Measurements from ENCODE around the gene SRRM1. TPM values are rescaled to one million over a fixed set of nuclear protein-coding genes. Genes with fewer than 3 reads are reported as not detected.
"Not testable (repeated sequence)": the region's sequence is repeated elsewhere in the genome, so short reads cannot be mapped to it uniquely, and the experiment has no call there.

Gene SRRM1
- total RNA-seq, 4 donors from 2014 or later = 61.6 to 101 (median 89.0) TPM

DNA sequence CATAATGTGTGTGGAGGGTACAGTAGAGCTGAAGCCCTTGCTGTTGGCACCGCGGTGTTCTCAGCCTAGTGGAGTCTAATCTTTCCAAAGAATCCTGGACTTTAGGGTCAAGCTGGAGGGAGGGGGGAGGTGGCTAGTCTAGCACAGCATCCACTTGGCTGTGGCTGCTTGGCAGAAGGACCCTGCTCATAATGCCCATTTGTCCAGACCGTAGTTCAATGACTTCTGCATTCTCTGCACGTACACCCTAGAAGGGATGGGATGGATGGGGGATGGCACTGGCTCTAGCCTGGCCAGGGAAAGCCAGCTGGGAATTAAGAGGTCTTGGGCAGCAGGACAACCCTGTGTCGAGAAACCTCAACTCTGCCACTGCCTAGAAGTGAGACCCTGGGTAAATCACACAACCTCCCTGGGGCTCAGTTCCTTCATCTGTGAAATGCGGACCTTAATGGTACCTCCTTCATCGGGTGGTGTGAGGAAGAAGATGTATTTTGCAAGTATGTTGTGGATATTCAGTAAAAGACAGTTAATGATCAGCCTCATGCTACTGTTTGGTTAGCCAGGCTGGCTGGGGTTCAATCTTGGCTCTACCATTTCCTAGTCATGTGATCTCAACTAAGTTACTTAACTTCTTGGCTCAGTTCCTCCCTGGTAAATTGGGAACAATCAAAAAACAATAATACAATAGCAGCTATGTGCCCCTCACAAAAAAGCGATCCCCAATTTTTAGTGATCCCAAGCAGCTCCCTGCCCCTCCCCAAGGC is 75.0 kb downstream of the SRRM1 start:
- TF ChIP-seq, protein P1, sequence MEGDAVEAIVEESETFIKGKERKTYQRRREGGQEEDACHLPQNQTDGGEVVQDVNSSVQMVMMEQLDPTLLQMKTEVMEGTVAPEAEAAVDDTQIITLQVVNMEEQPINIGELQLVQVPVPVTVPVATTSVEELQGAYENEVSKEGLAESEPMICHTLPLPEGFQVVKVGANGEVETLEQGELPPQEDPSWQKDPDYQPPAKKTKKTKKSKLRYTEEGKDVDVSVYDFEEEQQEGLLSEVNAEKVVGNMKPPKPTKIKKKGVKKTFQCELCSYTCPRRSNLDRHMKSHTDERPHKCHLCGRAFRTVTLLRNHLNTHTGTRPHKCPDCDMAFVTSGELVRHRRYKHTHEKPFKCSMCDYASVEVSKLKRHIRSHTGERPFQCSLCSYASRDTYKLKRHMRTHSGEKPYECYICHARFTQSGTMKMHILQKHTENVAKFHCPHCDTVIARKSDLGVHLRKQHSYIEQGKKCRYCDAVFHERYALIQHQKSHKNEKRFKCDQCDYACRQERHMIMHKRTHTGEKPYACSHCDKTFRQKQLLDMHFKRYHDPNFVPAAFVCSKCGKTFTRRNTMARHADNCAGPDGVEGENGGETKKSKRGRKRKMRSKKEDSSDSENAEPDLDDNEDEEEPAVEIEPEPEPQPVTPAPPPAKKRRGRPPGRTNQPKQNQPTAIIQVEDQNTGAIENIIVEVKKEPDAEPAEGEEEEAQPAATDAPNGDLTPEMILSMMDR (IDR thresholded peaks at IDR 0.05) = no peak
- no peak for ATAC-seq (ENCODE audit: low FRiP score)
- no peak for DNase-seq (ENCODE audit: low spot score)

DNA sequence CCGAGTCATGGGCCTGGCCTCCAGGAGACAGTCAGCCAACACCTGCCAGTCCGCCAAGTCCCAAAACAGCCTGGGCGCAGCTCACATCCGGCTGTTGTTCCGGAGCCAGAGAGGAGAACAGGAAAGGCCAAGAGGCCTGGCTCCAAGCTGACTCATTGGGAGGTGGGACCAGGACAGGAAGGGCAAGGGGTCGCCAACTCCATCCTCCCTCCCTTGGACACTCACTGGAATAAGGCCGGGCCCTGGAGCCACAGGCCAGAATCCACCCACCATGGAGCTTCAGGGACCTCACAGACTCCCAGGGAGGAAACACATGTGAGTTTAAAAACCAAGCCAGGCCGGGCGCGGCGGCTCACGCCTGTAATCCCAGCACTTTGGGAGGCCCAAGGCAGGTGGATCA is 77.0 kb downstream of the SRRM1 start:
- ATAC-seq (ENCODE audit: low FRiP score) (peak; percentile 82), DNase-seq (ENCODE audit: low spot score) (peak; percentile 30)
- TF ChIP-seq, protein P1 (IDR thresholded peaks at IDR 0.05) = no peak

DNA sequence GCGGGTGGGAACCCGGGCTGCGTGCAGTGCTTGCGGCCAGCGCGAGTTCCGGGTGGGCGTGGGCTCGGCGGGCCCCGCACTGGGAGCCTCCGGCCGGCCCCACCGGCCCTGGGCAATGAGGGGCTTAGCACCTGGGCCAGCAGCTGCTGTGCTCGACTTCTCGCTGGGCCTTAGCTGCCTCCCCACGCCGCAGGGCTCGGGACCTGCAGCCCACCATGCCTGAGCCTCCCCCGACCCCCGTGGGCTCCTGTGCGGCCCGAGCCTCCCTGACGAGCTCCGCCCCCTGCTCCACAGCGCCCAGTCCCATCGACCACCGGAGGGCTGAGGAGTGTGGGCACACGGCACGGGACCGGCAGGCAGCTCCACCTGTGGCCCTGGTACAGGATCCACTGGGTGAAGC is 78.4 kb downstream of the SRRM1 start:
- TF ChIP-seq, protein P1 (IDR thresholded peaks at IDR 0.05) = no peak
- ATAC-seq (ENCODE audit: low FRiP score) (no peak), DNase-seq (ENCODE audit: low spot score) (no peak)

DNA sequence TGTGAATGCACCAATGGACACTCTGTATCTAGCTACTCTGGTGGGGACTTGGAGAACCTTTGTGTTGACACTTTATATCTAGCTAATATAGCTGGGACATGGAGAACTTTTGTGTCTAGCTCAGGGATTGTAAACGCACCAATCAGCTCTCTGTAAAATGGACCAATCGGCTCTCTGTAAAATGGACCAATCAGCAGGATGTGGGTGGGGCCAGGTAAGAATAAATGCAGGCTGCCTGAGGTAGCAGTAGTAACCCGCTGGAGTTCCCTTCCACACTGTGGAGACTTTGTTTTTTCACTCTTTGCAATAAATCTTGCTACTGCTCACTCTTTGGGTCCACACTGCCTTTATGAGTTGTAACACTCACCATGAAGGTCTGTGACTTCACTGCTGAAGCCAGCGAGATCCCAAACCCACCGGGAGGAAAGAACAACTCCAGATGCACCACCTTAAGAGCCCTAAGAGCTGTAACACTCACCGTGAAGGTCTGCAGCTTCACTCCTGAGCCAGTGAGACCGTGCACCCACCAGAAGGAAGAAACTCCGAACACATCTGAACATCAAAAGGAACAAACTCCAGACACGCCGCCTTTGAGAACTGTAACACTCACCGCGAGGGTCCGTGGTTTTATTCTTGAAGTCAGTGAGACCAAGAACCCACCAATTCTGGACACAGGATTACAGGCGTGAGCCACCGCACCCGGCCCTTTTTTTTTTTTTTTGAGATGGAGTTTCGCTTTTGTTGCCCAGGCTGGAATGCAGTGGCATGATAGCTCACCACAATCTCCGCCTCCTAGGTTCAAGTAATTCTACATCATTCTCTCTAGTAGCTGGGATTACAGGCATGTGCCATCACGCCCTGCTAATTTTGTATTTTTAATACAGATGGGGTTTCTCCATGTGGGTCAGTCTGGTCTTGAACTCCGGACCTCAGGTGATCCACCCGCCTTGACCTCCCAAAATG is 79.3 kb downstream of the SRRM1 start:
- ATAC-seq (ENCODE audit: low FRiP score); DNase-seq (ENCODE audit: low spot score): not testable (repeated sequence)

Small RNA genes lying within 50 kb of the gene (small RNA-seq; reads per million reads assigned to genes)
- not detected for gene RF00019

Other genes with a start within 250 kb of the SRRM1 start
- gene STPG1, start 229.5 kb upstream of the SRRM1 start, total RNA-seq = 1 to 10 TPM; 2.2 to 5.1 (median 3.5) TPM
- 10 to 100 TPM; 17.8 to 38.0 (median 27.0) TPM for gene NIPAL3, start 227.5 kb upstream of the SRRM1 start, total RNA-seq
- gene RCAN3, start 140.5 kb upstream of the SRRM1 start, total RNA-seq = 10 to 100 TPM in 1 of 4 donors, 1 to 10 TPM in 3; 2.9 to 10.1 (median 4.1) TPM
- under 1 TPM in 1 of 4 donors, not detected in 3; 0.16 TPM for gene NCMAP, start 87.2 kb upstream of the SRRM1 start, total RNA-seq
- gene CLIC4, start 102.1 kb downstream of the SRRM1 start, total RNA-seq = 100 to 1,000 TPM; 205 to 309 (median 292) TPM